PC-3 (cell line): ENCODE measurements around the gene CYP2R1. TPM values are rescaled to one million over a fixed set of nuclear protein-coding genes. Genes with fewer than 3 reads are reported as not detected.

Experiments
- ATAC-seq: fragments of 200-7000 bp; cut with Tn5 transposase; 2 replicates; pipeline ENCODE4 v1.9.1; 2020; ENCODE audit warnings: mild to moderate bottlenecking, moderate library complexity
- BruUV-seq: library from RNA; stranded (reverse); fragments of 400-500 nt; replicated peaks from 2 replicates; lab custom pipeline; 2021; lab: Mats Ljungman, UMichigan
- CTCF ChIA-PET: fragments of 300-600 bp; sonication (Branson Sonifier 250); formaldehyde crosslinking; loops from one replicate; lab custom pipeline; 2022; ENCODE audit warnings: antibody characterized with exemption; lab: Charles Lee
- POLR2A ChIA-PET: fragments of 300-600 bp; sonication (Branson Sonifier 250); formaldehyde crosslinking; loops from one replicate; lab custom pipeline; 2022; ENCODE audit warnings: antibody characterized with exemption; ENCODE audit not compliant: unreplicated experiment; lab: Charles Lee
- DNase-seq: peaks from one replicate; pipeline ENCODE4 v3.0.0-alpha.2; 2015
- H2AFZ ChIP-seq: fragments of 300-600 bp; sonication (generic); 2 replicates; pipeline ENCODE4 v1.6.0; 2016; ENCODE audit warnings: antibody characterized with exemption, low read length
- H3F3A ChIP-seq: fragments of 300-600 bp; sonication (generic); one replicate; pipeline ENCODE4 v1.6.0; 2017; ENCODE audit warnings: antibody characterized with exemption, low read length, control low read depth, mild to moderate bottlenecking; ENCODE audit not compliant: unreplicated experiment
- H3K27ac ChIP-seq: fragments of 300-600 bp; sonication (generic); 2 replicates; pipeline ENCODE4 v1.5.1; 2016; ENCODE audit warnings: mild to moderate bottlenecking, low read length
- H3K27me3 ChIP-seq: fragments of 300-600 bp; sonication (generic); 2 replicates; pipeline ENCODE4 v1.6.1; 2016; ENCODE audit warnings: low read length, mixed read lengths
- H3K36me3 ChIP-seq: fragments of 300-600 bp; sonication (generic); 2 replicates; pipeline ENCODE4 v1.6.1; 2016; ENCODE audit warnings: low read depth, mixed run types, low read length, mixed read lengths
- H3K4me1 ChIP-seq: fragments of 300-600 bp; sonication (generic); 2 replicates; pipeline ENCODE4 v1.5.1; 2016; ENCODE audit warnings: low read length; ENCODE audit not compliant: insufficient read depth
- H3K4me2 ChIP-seq: fragments of 300-600 bp; sonication (generic); 2 replicates; pipeline ENCODE4 v1.6.0; 2016; ENCODE audit warnings: low read length
- H3K4me3 ChIP-seq: fragments of 300-600 bp; sonication (generic); 2 replicates; pipeline ENCODE4 v1.5.1; 2016; ENCODE audit warnings: mild to moderate bottlenecking, low read length, mixed read lengths
- H3K79me2 ChIP-seq: fragments of 300-600 bp; sonication (generic); 2 replicates; pipeline ENCODE4 v1.6.1; 2017; ENCODE audit warnings: low read length, mixed read lengths
- H3K9ac ChIP-seq: fragments of 300-600 bp; sonication (generic); 2 replicates; pipeline ENCODE4 v1.6.0; 2016; ENCODE audit warnings: mild to moderate bottlenecking, low read length
- H3K9me2 ChIP-seq: fragments of 300-600 bp; sonication (generic); replicated peaks from 2 replicates; pipeline ENCODE4 v1.6.1; 2016; ENCODE audit warnings: mixed run types, low read length, mixed read lengths
- H3K9me3 ChIP-seq: fragments of 300-600 bp; sonication (generic); 2 replicates; pipeline ENCODE4 v1.6.1; 2016; ENCODE audit warnings: low read length, mixed read lengths
- H4K20me1 ChIP-seq: fragments of 300-600 bp; sonication (generic); 2 replicates; pipeline ENCODE4 v1.6.1; 2016; ENCODE audit warnings: low read length, mixed read lengths
- CTCF ChIP-seq: fragments of 300-600 bp; sonication (generic); conservative IDR thresholded peaks from 2 replicates; pipeline ENCODE4 v1.5.1; 2017; ENCODE audit warnings: antibody characterized with exemption, low read depth, mild to moderate bottlenecking, low read length
- EZH2 ChIP-seq: fragments of 300-600 bp; sonication (generic); IDR thresholded peaks from one replicate; pipeline ENCODE4 v1.6.1; 2017; ENCODE audit warnings: antibody characterized with exemption, mild to moderate bottlenecking, low read length; ENCODE audit not compliant: unreplicated experiment
- EZH2phosphoT487 ChIP-seq: fragments of 300-600 bp; sonication (generic); IDR thresholded peaks from 2 replicates; pipeline ENCODE4 v1.6.1; 2018; ENCODE audit warnings: mild to moderate bottlenecking, antibody characterized with exemption, low read length, borderline replicate concordance
- intact Hi-C: fragments of 100-400 bp; cut with micrococcal nuclease; formaldehyde crosslinking; loops from 2 replicates; pipeline ENCODE4 v1.9.0; 2023
- total RNA-seq: library from RNA; depleted of rRNA; stranded (reverse); fragments of >200 nt; gene quantifications from 2 replicates; pipeline ENCODE4 v1.2.3, GENCODE V29; 2014; rRNA removed

The CYP2R1 gene
- total RNA-seq, 1 experiment from 2014 or later: 7.5 TPM

DNA sequence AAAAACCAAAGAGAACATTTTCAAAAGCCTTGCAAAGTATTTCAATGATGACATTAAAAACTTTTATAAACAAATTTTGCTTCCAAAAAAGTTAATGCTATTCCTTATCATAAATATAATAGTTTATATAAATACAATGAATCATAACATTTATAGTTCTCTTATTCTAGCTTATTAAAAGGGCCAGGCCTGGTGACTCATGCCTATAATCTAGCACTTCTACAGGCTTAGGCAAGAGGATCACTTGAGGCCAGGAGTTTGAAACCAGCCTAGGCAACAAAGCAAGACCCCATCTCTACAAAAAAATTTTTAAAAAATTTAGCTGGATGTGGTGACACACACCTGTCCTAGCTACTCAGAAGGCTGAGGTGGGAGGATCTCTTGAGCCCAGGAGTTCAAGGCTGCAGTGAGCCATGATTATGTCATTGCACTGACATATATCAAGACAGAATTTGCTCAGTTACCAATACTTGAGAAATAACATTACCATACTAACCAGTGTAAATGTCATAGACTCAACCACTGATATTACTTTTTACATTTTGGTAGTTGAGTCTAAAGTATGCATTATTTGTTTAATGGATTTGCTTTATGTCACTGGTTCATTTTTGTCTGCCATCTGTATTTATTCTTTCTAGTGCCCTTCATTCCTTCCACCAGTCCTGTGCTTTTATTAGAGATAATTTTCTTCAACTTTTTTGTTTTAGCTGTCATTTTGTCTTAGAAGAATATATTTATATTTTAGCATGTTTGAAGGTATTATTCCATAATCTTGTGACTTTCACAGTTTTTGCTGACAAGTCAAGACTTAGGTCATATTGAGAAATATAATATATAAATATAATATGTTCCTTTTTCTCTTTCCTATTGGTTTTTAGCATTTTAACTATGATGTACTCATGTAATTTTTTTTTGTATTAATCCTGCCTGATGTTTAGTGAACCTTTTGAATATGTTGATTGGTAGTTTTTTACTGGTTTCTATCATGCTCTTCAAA, 56.2 kb downstream of the CYP2R1 start:
- CTCF ChIA-PET: no interaction called here
- H2AFZ ChIP-seq: no peak overlapping the region
- H3F3A ChIP-seq: no peaks in the 10 kb centered on the region
- H3K79me2 ChIP-seq: no peaks in the 10 kb centered on the region
- H3K9me3 ChIP-seq: no peaks in the 10 kb centered on the region
- intact Hi-C loops: no loop called here
- no peaks in the 10 kb centered on the region for H4K20me1 ChIP-seq
- H3K27me3 ChIP-seq: no peaks in the 10 kb centered on the region
- H3K9ac ChIP-seq: no peak overlapping the region
- H3K4me3 ChIP-seq: no peak overlapping the region
- no peak for TF ChIP-seq EZH2
- no peak for TF ChIP-seq EZH2phosphoT487
- no peak for TF ChIP-seq CTCF
- ATAC-seq (peak; percentile 42; the same call in 1 of the 2 replicates), DNase-seq (no peak)
- POLR2A ChIA-PET: interaction anchor here (0.8 kb wide), 1 partner anchor 1470 kb away, joined by 10 read pairs; no protein-coding TSS in a partner anchor
- H3K9me2 ChIP-seq: no peaks in the 10 kb centered on the region
- no peak overlapping the region for H3K4me2 ChIP-seq
- H3K4me1 ChIP-seq: no peaks in the 10 kb centered on the region
- H3K36me3 ChIP-seq: no peaks in the 10 kb centered on the region
- BruUV-seq: no TSS peak
- H3K27ac ChIP-seq: no peak overlapping the region

Other genes with a start within 250 kb of the CYP2R1 start
- 0.11 TPM in 1 of 2 replicates, not detected in the other for gene PDE3B, start 248.4 kb downstream of the CYP2R1 start, total RNA-seq
- gene CALCA, start 80.1 kb upstream of the CYP2R1 start, total RNA-seq: not detected in 2 replicates
- not detected in 2 replicates for gene CALCB, start 181.4 kb upstream of the CYP2R1 start, total RNA-seq
- not detected in 2 replicates for gene INSC, start 222.7 kb upstream of the CYP2R1 start, total RNA-seq